Esophagus squamous epithelium (tissue), 5 donors: Measurements from ENCODE around the gene MBOAT7. TPM values are rescaled to one million over a fixed set of nuclear protein-coding genes. Genes with fewer than 3 reads are reported as not detected.
"Not testable (repeated sequence)": the region's sequence is repeated elsewhere in the genome, so short reads cannot be mapped to it uniquely, and the experiment has no call there.

ENCODE experiments used
- DNase-seq: peaks from one replicate; lab custom pipeline; 2025; lab: John Stamatoyannopoulos, UW
- H3K27ac ChIP-seq, 4 donors: fragments of 200-600 bp; sonication (generic); one replicate each; pipeline ENCODE4 v1.5.1; 2016 to 2019; ENCODE audit warnings: mild to moderate bottlenecking in 1 of 4
- H3K27me3 ChIP-seq, 4 donors: fragments of 200-600 bp; sonication (generic); 1 replicate in 3 of 4; 2 replicates in 1 of 4; pipeline versions ENCODE4 v1.5.1 to v1.6.0; 2017 to 2021; ENCODE audit warnings: antibody characterized with exemption in 1 of 4
- H3K36me3 ChIP-seq, 3 donors: fragments of 200-600 bp; sonication (generic); one replicate each; pipeline ENCODE4 v1.5.1; 2016 to 2019
- H3K4me1 ChIP-seq, 3 donors: fragments of 200-600 bp; sonication (generic); one replicate each; pipeline ENCODE4 v1.5.1; 2017 to 2019
- H3K4me3 ChIP-seq, 4 donors: fragments of 200-600 bp; sonication (generic); 1 replicate in 3 of 4; 2 replicates in 1 of 4; pipeline ENCODE4 v1.5.1; 2016 to 2019; ENCODE audit warnings: mild to moderate bottlenecking in 2 of 4, moderate library complexity in 1 of 4
- H3K9me3 ChIP-seq, 3 donors: fragments of 200-600 bp; sonication (generic); one replicate each; pipeline ENCODE4 v1.5.1; 2016 to 2019
- POLR2A ChIP-seq, 4 donors: fragments of 450-650 bp; IDR thresholded peaks; one replicate each; pipeline ENCODE4 v1.6.1; 2017; ENCODE audit warnings: antibody characterized with exemption in 4 of 4, mild to moderate bottlenecking in 4 of 4, moderate library complexity in 3 of 4
- WGBS, 2 donors: methylation state at CpG; one replicate each; pipeline ENCODE4 v1.1.5; 2018; 5-methylcytosine and 5-hydroxymethylcytosine counted together
- intact Hi-C: fragments of 100-400 bp; cut with DNase I; formaldehyde crosslinking; loops from one replicate; pipeline ENCODE4 v1.15.0; 2022
- total RNA-seq, 4 donors: library from RNA; depleted of rRNA; stranded (reverse); fragments of >200 nt; gene quantifications; one replicate each; pipeline ENCODE4 v1.1.0, GENCODE V29; 2016
- TF ChIP-seq, protein P1 (sequence below), 6 experiments: fragments of 450-650 bp in 4 of 6; fragments of 200-600 bp in 2 of 6; sonication (generic) in 2 of 6; IDR thresholded peaks; one replicate each; pipeline ENCODE4 v1.5.1; 2016 to 2019; ENCODE audit warnings: antibody characterized with exemption in 6 of 6, mild to moderate bottlenecking in 4 of 6, moderate library complexity in 4 of 6
- donor health status: DM: yes; HTN: yes; CAD: no.

The MBOAT7 gene
- total RNA-seq, 4 donors from 2014 or later, result 32.2 to 56.2 (median 40.8) TPM

DNA sequence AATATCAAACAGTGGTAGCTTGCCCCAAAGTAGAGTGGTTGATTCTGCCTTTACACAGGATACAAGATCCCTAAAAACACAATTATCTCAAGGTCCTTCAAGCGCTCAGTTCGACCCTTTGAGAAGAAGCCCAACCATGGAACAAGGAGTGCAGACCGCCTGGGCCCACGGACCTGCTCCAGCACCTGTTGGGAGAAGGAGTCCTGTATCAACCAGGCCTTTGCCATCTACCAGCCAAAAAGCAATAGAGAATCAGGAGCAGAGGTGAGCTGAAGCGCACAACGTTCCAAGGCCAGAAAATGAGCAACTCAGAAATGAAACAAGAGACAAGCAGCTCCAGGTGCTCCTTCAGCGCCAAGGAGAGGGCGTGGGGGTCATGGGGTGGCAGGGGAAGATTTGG lies 39.8 kb upstream of the MBOAT7 start:
- Histone ChIP-seq H3K4me3 (no peak overlapping the region), H3K27ac (no peak overlapping the region), H3K4me1 (no peaks in the 10 kb centered on the region), H3K36me3 (no peaks in the 10 kb centered on the region), H3K27me3 (peaks cover 0 to 26% (median 0%) of the 10 kb centered on the region in 4 donors), H3K9me3 (no peaks in the 10 kb centered on the region)
- WGBS, 2 donors, result 85 to 87% methylated on average over 8 of the region's 8 CpGs
- DNase-seq, result no peak
- intact Hi-C loops, result no loop called here
- TF ChIP-seq POLR2A (IDR thresholded peaks at IDR 0.05), result no peak

DNA sequence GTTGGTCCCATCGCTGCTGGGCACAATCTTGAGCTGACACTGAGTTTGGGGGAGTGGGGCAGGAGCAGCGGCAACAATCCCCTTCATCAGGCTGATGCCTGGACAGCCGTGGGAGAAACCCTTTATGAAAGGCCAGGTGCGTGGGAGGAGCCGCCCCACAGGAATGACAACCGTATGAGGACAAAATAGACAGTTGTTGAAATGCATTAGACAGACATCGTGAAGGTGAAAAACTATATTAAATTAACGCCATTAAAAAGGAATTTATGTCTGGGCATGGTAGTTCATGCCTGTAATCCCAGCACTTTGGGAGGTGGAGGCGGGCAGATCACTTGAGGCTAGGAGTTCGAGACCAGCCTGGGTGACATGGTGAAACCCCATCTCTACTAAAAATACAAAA lies 35.2 kb upstream of the MBOAT7 start:
- DNase-seq, H3K36me3 ChIP-seq, H3K27ac ChIP-seq, H3K4me3 ChIP-seq, H3K4me1 ChIP-seq, H3K9me3 ChIP-seq, intact Hi-C loops: not testable (repeated sequence)
- H3K27me3 ChIP-seq, result peaks cover 0 to 21% (median 0%) of the 10 kb centered on the region in 4 donors
- 74 to 77% methylated on average over 5 to 7 of the region's 10 CpGs for WGBS, 2 donors

DNA sequence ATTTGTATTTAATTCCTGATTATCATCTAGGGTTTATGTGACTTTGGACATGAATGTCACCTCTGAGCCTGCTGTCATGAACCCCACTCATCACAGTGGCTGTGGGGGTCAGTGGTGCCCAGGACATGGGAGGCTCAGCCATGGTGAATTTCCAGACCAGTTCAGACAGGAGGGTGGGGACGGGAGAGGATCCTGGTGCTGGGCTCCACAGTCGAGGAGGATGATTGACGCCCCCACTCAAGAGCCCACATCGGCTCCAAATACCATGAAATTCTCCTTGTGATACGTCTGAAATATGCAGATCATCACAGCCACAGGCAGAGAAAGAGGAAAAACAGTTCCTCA lies 34.5 kb upstream of the MBOAT7 start:
- H3K4me1 ChIP-seq, H3K9me3 ChIP-seq, intact Hi-C loops, H3K36me3 ChIP-seq, H3K4me3 ChIP-seq, H3K27ac ChIP-seq, DNase-seq: not testable (repeated sequence)
- WGBS, 2 donors, result 45 to 80% methylated on average over 1 to 5 of the region's 5 CpGs
- peaks cover 0 to 24% (median 0%) of the 10 kb centered on the region in 4 donors for H3K27me3 ChIP-seq

DNA sequence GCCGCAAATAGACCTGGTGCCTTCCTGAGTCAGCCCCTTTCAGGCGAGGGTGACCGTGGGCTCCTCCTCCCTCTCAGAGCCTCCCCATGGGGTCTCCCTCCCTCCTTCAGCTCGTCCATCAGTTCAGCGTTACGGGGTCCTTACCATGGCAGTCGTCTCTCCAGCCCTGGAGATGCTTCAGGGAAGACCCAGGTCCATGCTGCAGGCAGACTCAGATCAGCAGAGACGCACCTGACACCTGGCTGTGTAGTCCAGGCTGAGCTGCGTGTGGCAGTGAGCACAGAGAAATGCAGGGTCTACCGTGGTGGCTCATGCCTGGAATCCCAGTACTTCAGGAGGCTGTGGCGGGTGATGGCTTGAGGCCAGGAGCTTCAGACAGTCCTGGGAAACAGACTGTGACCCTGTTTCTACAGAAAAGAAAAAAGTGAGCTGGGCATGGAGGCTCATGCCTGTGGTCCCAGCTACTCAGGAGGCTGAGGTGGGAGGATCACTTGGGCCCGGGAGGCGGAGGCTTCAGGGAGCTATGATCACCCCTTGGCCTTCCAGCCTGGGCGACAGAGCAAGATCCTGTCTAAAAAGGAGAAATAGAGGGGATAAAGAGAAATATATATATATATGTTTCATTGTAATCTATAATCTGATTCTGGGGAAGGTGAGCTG lies 34.0 kb upstream of the MBOAT7 start:
- WGBS, 2 donors, result 42 to 43% methylated on average over 9 to 13 of the region's 14 CpGs
- H3K4me3 ChIP-seq, DNase-seq, H3K9me3 ChIP-seq, H3K4me1 ChIP-seq, H3K36me3 ChIP-seq, intact Hi-C loops, H3K27ac ChIP-seq: not testable (repeated sequence)
- peak in 1 of 4 donors; percentile 2 for TF ChIP-seq POLR2A (IDR thresholded peaks at IDR 0.05)
- peaks cover 0 to 24% (median 0%) of the 10 kb centered on the region in 4 donors for H3K27me3 ChIP-seq

DNA sequence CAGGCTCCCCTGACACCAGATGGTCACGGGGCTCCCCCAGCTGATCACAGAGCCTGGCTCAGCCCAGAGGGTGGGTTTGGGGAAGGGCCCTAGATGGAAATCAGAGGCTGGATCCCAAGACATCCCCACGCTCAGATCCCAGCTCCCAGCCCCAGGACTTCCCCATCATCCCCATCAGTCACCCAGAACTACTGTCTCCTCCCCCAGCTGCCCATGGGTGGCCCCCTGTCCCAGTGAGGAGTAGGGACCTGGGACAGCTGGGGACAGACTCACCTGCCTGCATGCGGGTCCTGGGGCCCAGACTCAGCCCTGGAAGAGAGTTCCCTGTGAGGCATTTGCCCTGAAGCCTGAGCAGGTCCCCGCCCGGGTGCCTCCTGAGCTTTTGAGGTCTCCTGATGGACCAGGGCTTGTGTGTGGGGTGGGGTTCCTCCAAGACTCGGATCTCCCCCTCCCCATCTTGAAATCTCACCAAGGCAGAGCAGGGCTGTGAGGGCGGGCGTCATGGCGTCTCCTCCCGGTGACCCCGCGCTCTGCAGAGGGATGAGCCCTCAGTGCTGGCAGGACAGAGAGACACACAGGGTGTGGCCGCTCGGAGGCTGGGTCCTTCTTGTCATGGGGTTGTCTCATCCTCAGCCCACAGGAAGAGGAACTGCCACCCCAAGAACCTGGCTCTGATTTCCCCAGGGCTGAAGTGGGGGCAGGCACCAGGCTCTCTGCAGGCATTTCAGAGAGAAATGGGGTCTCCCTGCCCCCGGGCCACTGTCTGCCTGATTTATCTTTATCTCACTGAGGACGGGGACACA lies 33.3 kb upstream of the MBOAT7 start, which contains the start of gene LILRB3:
Gene LILRB3, minus strand, starts transcription at position 534 of the 803 bp plus-strand sequence. Its CDS starts 31 bp downstream, at position 503.
- H3K4me1 ChIP-seq, DNase-seq, H3K36me3 ChIP-seq, H3K9me3 ChIP-seq, intact Hi-C loops: not testable (repeated sequence)
- Histone ChIP-seq H3K4me3 (peak within 1 kb of the TSS in 1 of 4 donors; percentile 46), H3K27ac (peak within 1 kb of the TSS in 1 of 4 donors; percentile 3), H3K27me3 (peaks cover 0 to 24% (median 0%) of the 10 kb centered on the region in 4 donors)
- WGBS, 2 donors, result 31 to 56% methylated on average over 9 to 10 of the region's 16 CpGs
- peak in 1 of 4 donors; percentile 13 for TF ChIP-seq POLR2A (IDR thresholded peaks at IDR 0.05)

DNA sequence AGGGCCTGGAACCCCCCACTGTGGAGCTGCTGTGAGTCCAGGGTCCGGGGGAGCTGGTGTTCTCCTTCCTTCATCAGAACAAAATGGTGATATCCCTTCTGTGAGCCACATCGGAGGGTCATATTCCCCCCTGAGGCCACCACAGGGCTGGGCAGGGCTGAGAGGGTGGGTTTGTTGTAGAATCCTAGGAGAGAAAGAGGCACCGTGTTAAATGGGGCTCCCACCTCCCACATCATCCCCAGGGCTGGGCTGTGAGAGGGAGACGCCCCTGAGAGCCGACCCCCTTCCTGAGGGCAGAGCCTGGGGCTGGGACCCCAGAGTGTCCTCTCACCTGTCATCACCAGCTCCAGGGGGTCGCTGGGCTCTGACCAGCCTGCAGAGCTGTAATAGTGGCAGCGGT lies 32.6 kb upstream of the MBOAT7 start:
- Histone ChIP-seq H3K27me3 (peaks cover 0 to 24% (median 0%) of the 10 kb centered on the region in 4 donors), H3K4me3 (peak overlapping the region in 1 of 4 donors; percentile 46)
- intact Hi-C loops, H3K27ac ChIP-seq, DNase-seq, H3K4me1 ChIP-seq, H3K9me3 ChIP-seq, H3K36me3 ChIP-seq: not testable (repeated sequence)
- 67% methylated on average over 5 of the region's 7 CpGs; no CpG with 5 or more reads in 1 of the 2 donors for WGBS, 2 donors

DNA sequence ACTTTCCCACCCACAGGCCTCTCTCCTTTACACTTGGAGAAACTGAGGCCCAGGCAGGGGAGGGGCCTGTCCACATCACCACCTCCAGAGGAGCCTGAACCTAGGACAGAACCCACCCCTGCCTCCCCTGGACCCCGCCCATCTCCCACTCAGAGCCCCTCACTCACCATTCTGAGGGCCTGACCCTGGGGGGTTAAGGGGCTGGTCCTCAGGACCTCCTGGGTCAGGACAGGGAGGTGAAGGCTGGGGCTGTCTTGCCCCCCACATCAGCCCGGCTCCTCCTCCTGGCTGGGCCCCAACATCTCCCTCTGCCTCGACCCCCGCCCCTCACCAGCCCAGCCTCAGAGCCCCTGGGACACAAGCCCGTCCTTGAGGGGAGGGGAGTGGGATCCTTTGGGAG lies 30.3 kb upstream of the MBOAT7 start:
- H3K27me3 ChIP-seq, result peaks cover 0 to 21% (median 0%) of the 10 kb centered on the region in 4 donors
- intact Hi-C loops, H3K36me3 ChIP-seq, H3K9me3 ChIP-seq, H3K4me1 ChIP-seq, H3K4me3 ChIP-seq, DNase-seq, H3K27ac ChIP-seq: not testable (repeated sequence)
- WGBS, 2 donors, result no CpG with 5 or more reads among the region's 5 CpGs

DNA sequence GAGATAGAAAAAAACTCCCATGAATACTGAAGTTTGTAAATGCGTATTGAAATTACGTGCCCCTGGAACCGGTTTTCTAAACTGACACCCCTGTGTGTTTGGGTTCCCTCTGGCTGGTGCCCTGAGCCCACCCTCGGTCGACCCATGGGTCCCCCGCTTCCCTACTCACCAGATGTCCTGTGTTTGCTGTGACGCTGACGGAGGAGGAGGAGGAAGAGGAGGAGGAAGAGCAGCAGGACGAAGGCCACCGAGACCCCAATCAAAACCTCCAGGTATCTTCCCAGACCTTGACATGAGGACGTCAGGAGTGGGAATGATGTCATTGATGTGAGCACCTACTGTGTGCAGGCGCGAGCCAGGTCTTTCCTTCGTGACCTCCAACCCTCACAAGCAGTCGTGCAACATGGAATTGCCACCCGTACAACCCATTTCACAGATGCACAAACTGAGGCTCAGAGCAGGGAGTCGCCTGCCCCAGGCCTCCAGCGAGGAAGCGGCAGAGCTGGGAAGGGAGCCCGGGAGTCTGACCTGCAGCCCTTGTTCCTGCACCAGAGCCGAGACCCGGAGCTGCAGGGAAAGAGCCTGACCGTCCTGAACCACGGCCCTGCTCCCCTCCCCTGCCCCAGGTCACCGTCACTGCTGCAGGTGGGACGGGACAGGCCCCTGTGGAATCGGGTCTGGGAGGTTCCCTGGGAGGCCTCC lies 29.7 kb upstream of the MBOAT7 start:
- no peak overlapping the region for H3K27ac ChIP-seq
- no peak for DNase-seq
- intact Hi-C loops, result no loop called here
- no peak for TF ChIP-seq POLR2A (IDR thresholded peaks at IDR 0.05)
- TF ChIP-seq, protein P1, sequence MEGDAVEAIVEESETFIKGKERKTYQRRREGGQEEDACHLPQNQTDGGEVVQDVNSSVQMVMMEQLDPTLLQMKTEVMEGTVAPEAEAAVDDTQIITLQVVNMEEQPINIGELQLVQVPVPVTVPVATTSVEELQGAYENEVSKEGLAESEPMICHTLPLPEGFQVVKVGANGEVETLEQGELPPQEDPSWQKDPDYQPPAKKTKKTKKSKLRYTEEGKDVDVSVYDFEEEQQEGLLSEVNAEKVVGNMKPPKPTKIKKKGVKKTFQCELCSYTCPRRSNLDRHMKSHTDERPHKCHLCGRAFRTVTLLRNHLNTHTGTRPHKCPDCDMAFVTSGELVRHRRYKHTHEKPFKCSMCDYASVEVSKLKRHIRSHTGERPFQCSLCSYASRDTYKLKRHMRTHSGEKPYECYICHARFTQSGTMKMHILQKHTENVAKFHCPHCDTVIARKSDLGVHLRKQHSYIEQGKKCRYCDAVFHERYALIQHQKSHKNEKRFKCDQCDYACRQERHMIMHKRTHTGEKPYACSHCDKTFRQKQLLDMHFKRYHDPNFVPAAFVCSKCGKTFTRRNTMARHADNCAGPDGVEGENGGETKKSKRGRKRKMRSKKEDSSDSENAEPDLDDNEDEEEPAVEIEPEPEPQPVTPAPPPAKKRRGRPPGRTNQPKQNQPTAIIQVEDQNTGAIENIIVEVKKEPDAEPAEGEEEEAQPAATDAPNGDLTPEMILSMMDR (IDR thresholded peaks at IDR 0.05), result no peak
- WGBS, 2 donors, result 80 to 81% methylated on average over 5 to 14 of the region's 27 CpGs
- H3K27me3 ChIP-seq, result peaks cover 0 to 21% (median 0%) of the 10 kb centered on the region in 4 donors
- H3K9me3 ChIP-seq, result no peaks in the 10 kb centered on the region
- H3K4me3 ChIP-seq, result no peak overlapping the region
- H3K36me3 ChIP-seq, result no peaks in the 10 kb centered on the region
- H3K4me1 ChIP-seq, result no peaks in the 10 kb centered on the region
